HEK293 (cell line): ENCODE results near the gene TMEM131L.

Experiments used
- CTCF ChIA-PET: fragments of 350-600 bp; formaldehyde crosslinking; extraction: SDS; loops from one replicate; lab custom pipeline; 2021; ENCODE audit warnings: antibody characterized with exemption; lab: Yijun Ruan, JAX
- POLR2A ChIA-PET: fragments of 300-600 bp; formaldehyde crosslinking; extraction: SDS; loops from one replicate; lab custom pipeline; 2020; ENCODE audit warnings: antibody characterized with exemption, inconsistent platforms; lab: Yijun Ruan, JAX
- H3K27ac ChIP-seq: fragments of 200-500 bp; sonication (Bioruptor generic); 2 replicates; pipeline ENCODE4 v1.5.1; 2014; ENCODE audit warnings: low read depth, low read length, control low read depth, inconsistent platforms; ENCODE audit errors: extremely low read depth
- H3K36me3 ChIP-seq, 2 experiments: fragments of 200-500 bp in 1 of 2; sonication (Bioruptor generic) in 1 of 2; 1 replicate in 1 of 2; 2 replicates in 1 of 2; pipeline ENCODE4 v1.5.1; 2014 to 2017; ENCODE audit warnings: inconsistent platforms in 2 of 2, low read length in 2 of 2; ENCODE audit not compliant: control insufficient read depth in 2 of 2, insufficient read depth in 1 of 2
- H3K4me1 ChIP-seq: fragments of 200-500 bp; sonication (Bioruptor generic); 2 replicates; pipeline ENCODE4 v1.5.1; 2014; ENCODE audit warnings: mild to moderate bottlenecking, low read length, inconsistent platforms; ENCODE audit not compliant: control insufficient read depth, insufficient read depth
- H3K4me3 ChIP-seq: 2 replicates; pipeline ENCODE4 v1.5.1; 2011; ENCODE audit warnings: low read depth, mild to moderate bottlenecking, control low read depth, low read length, moderate library complexity
- H3K9me3 ChIP-seq: fragments of 200-500 bp; sonication (Bioruptor generic); 2 replicates; pipeline ENCODE4 v1.5.1; 2014; ENCODE audit warnings: low read depth, low read length, inconsistent platforms; ENCODE audit not compliant: control insufficient read depth, insufficient read depth
- GLIS1 ChIP-seq: fragments of 450-650 bp; formaldehyde crosslinking; IDR thresholded peaks from 2 replicates; pipeline ENCODE4 v1.5.1; 2016; ENCODE audit warnings: missing biosample characterization, missing genetic modification characterization
- KLF10 ChIP-seq: fragments of 450-650 bp; IDR thresholded peaks from 2 replicates; pipeline ENCODE4 v1.5.1; 2018; ENCODE audit warnings: missing biosample characterization, mild to moderate bottlenecking, missing genetic modification characterization
- PRDM2 ChIP-seq: fragments of 450-650 bp; formaldehyde crosslinking; IDR thresholded peaks from 2 replicates; pipeline ENCODE4 v1.5.1; 2016; ENCODE audit warnings: missing biosample characterization, missing genetic modification characterization, borderline replicate concordance
- PRDM6 ChIP-seq: fragments of 450-650 bp; formaldehyde crosslinking; IDR thresholded peaks from 2 replicates; pipeline ENCODE4 v1.5.1; 2017; ENCODE audit warnings: missing biosample characterization, missing genetic modification characterization
- SALL2 ChIP-seq: fragments of 450-650 bp; formaldehyde crosslinking; IDR thresholded peaks from 2 replicates; pipeline ENCODE4 v1.5.0; 2017; ENCODE audit warnings: missing biosample characterization, mild to moderate bottlenecking, missing genetic modification characterization, borderline replicate concordance
- SETDB1 ChIP-seq: IDR thresholded peaks from one replicate; pipeline ENCODE4 v1.6.1; 2017; ENCODE audit warnings: mild to moderate bottlenecking, low read length, moderate library complexity, mixed read lengths; ENCODE audit not compliant: insufficient read length
- ZNF112 ChIP-seq: fragments of 450-650 bp; formaldehyde crosslinking; IDR thresholded peaks from 2 replicates; pipeline ENCODE4 v1.5.0; 2017; ENCODE audit warnings: missing biosample characterization, missing genetic modification characterization
- ZNF121 ChIP-seq: fragments of 450-650 bp; formaldehyde crosslinking; IDR thresholded peaks from 2 replicates; pipeline ENCODE4 v1.5.1; 2016; ENCODE audit warnings: missing biosample characterization, missing genetic modification characterization
- ZNF146 ChIP-seq: fragments of 450-650 bp; formaldehyde crosslinking; IDR thresholded peaks from 2 replicates; pipeline ENCODE4 v1.5.1; 2016; ENCODE audit warnings: missing biosample characterization, missing genetic modification characterization
- ZNF248 ChIP-seq: fragments of 450-650 bp; formaldehyde crosslinking; IDR thresholded peaks from 2 replicates; pipeline ENCODE4 v1.5.1; 2017; ENCODE audit warnings: missing biosample characterization, missing genetic modification characterization
- ZNF311 ChIP-seq: fragments of 450-650 bp; formaldehyde crosslinking; IDR thresholded peaks from 2 replicates; pipeline ENCODE4 v1.5.1; 2017; ENCODE audit warnings: missing biosample characterization, missing genetic modification characterization, borderline replicate concordance
- ZNF335 ChIP-seq: fragments of 450-650 bp; formaldehyde crosslinking; conservative IDR thresholded peaks from 2 replicates; pipeline ENCODE4 v1.5.1; 2016; ENCODE audit warnings: missing biosample characterization, missing genetic modification characterization
- ZNF664 ChIP-seq: fragments of 450-650 bp; formaldehyde crosslinking; IDR thresholded peaks from 2 replicates; pipeline ENCODE4 v1.5.1; 2016; ENCODE audit warnings: missing biosample characterization, missing genetic modification characterization
- ZNF701 ChIP-seq: fragments of 450-650 bp; formaldehyde crosslinking; IDR thresholded peaks from 2 replicates; pipeline ENCODE4 v1.5.1; 2016; ENCODE audit warnings: missing biosample characterization, missing genetic modification characterization
- TF ChIP-seq, protein P1 (sequence below): fragments of 450-650 bp; formaldehyde crosslinking; IDR thresholded peaks from 2 replicates; pipeline ENCODE4 v1.5.1; 2016; ENCODE audit warnings: missing biosample characterization, missing genetic modification characterization

TMEM131L gene

GRCh38 chr4:153509724-153510123 is 43.6 kb downstream of the TMEM131L start (continued):
- TF ChIP-seq ZNF664 (tag by site-specific recombination) (no peak), ZNF311 (tag by site-specific recombination) (no peak), ZNF112 (tag by site-specific recombination) (no peak)

- TF ChIP-seq SETDB1 (no peak), SALL2 (tag by site-specific recombination) (no peak), ZNF335 (tag by site-specific recombination) (no peak), PRDM2 (tag by site-specific recombination) (no peak), ZNF121 (tag by site-specific recombination) (0 out of 2 replicates have a peak, but pooled peaks have one; percentile 34)
- Histone ChIP-seq H3K36me3 (peaks cover 0 to 6% of the 10 kb centered on the region in 2 experiments; a peak in 1 of 3 replicates), H3K4me3 (no peak overlapping the region), H3K9me3 (no peaks in the 10 kb centered on the region), H3K27ac (no peak overlapping the region), H3K4me1 (peaks cover 8% of the 10 kb centered on the region)
- ChIA-PET CTCF (interaction anchor here (0.6 kb wide), 1 partner anchor 12 kb away, joined by 3 read pairs; no protein-coding TSS in a partner anchor), POLR2A (no interaction called here)
Measured at GRCh38 chr4:153510252-153511001, 44.3 kb downstream of the TMEM131L start.

GRCh38 chr4:153511104-153511503 is 44.9 kb downstream of the TMEM131L start:
- Histone ChIP-seq H3K4me3 (no peak overlapping the region), H3K36me3 (peaks cover 0 to 6% of the 10 kb centered on the region in 2 experiments; a peak in 1 of 3 replicates), H3K27ac (no peak overlapping the region), H3K4me1 (peaks cover 8% of the 10 kb centered on the region), H3K9me3 (no peaks in the 10 kb centered on the region)
- POLR2A ChIA-PET, result no interaction called here
- TF ChIP-seq ZNF146 (peak; percentile 98), KLF10 (tag by site-specific recombination) (no peak), ZNF248 (tag by site-specific recombination) (no peak), PRDM6 (tag by site-specific recombination) (no peak), GLIS1 (tag by site-specific recombination) (no peak), ZNF701 (tag by site-specific recombination) (no peak)
- TF ChIP-seq, protein P1, sequence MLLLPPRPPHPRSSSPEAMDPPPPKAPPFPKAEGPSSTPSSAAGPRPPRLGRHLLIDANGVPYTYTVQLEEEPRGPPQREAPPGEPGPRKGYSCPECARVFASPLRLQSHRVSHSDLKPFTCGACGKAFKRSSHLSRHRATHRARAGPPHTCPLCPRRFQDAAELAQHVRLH (tag by site-specific recombination), result peak; percentile 76
- CTCF ChIA-PET, result interaction anchor here (0.6 kb wide), 1 partner anchor 13 kb away, joined by 3 read pairs; no protein-coding TSS in a partner anchor
